ENCODE results near the gene PRPF4.

- TF ChIP-seq JUN (IDR thresholded peaks at IDR 0.05; ENCODE audit: borderline replicate concordance, insufficient read depth, insufficient read length, low read depth): no peak
- no peak for TF ChIP-seq POLR2AphosphoS5 (IDR thresholded peaks at IDR 0.05; ENCODE audit: insufficient read depth, low read depth, low read length)
- no peak for TF ChIP-seq CTCF (IDR thresholded peaks at IDR 0.05; ENCODE audit: extremely low read depth in 1 of 2, insufficient read depth in 1 of 2, low read depth in 1 of 2, low read length in 2 of 2)
- TF ChIP-seq MAX (IDR thresholded peaks at IDR 0.05; ENCODE audit: insufficient read depth, insufficient read length): no peak
- no peak for TF ChIP-seq POLR2A (IDR thresholded peaks at IDR 0.05; ENCODE audit: low read depth, low read length)
- no peak for TF ChIP-seq MYC (IDR thresholded peaks at IDR 0.05; ENCODE audit: low read depth, low read length)
- TF ChIP-seq EZH2 (IDR thresholded peaks at IDR 0.05; ENCODE audit: borderline replicate concordance, low read depth, low read length, severe bottlenecking): no peak
- no peak for TF ChIP-seq GATA2 (IDR thresholded peaks at IDR 0.05; ENCODE audit: insufficient read depth, insufficient read length, low read depth, low read length)
These were observed 48.0 kb upstream of the PRPF4 start for GRCh38 chr9:113227436-113227835.

Data from endothelial cell of umbilical vein (primary cell).